T-helper 2 cell treated with Interferon-gamma antibody and Interleukin-4, amounts not matched to agents 100 ng/mL and 5 ng/mL, for 36 hours (primary cell): Measurements from ENCODE around the gene SHISA6. TPM values are rescaled to one million over a fixed set of nuclear protein-coding genes. Genes with fewer than 3 reads are reported as not detected.
"Not testable (repeated sequence)": the region's sequence is repeated elsewhere in the genome, so short reads cannot be mapped to it uniquely, and the experiment has no call there.

Experiments used
- intact Hi-C: fragments of 100-400 bp; cut with micrococcal nuclease; formaldehyde crosslinking; loops from one replicate; pipeline ENCODE4 v1.15.1; 2023
- total RNA-seq: library from RNA; stranded (reverse); gene quantifications from 2 replicates; pipeline ENCODE4 v1.2.3, GENCODE V29; 2022

Gene SHISA6
- total RNA-seq, 1 donor from 2014 or later = not detected

- intact Hi-C loops = not testable (repeated sequence)
Measured at GRCh38 chr17:11301874-11302273, 60.9 kb downstream of the SHISA6 start.

GRCh38 chr17:11302401-11303186, 61.6 kb downstream of the SHISA6 start:
- intact Hi-C loops = no loop called here

DNA sequence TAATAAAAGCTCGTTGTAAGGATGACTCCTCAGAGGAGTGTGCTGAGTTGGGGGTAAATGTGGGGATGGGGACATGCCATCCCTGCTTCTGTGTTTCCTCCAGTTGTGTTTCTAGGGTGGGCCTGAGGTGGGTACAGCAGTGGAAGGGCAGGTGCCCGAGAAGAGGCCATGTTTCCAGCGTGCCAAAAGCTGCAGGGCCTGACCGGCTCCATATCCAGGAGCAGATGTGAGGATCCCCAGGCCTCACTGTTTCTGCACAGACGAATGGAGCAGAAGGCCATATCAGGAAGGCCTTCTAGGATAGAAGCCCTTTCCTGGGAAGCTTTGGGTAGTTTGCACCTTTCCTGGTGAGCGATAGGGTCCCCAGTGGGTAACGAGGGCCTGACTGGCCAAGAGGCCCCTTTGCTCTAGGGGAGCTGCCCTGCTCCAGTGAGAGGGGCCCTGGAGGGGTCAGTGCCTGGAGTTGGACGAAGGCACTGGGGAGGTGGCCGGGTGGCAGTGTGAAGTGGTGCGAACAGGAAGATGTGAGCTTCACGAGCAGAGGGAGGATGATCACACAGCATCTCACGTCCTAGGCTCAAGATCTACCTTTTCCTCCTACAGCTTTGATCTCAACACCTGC, 62.9 kb downstream of the SHISA6 start:
- intact Hi-C loops = no loop called here

DNA sequence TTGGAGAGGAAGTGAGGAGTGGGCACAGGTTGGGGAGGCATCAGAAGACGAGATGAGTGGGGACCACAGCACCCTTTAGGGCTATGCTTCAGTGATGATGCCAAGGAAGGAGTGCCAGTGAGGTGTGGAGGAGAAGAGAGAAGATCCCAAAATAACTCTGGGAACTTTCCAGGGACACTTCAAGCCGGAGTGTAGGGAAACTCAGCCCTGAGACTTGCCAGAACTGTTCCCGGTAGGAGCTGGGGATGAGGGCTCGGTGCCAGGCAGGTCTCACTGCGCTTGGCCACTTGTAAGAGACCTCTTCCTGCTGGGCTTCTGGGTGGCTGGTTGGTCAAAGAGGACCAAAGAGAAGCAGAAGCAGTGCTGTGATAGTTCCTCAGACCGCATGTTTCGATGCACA, 63.6 kb downstream of the SHISA6 start:
- intact Hi-C loops = no loop called here

DNA sequence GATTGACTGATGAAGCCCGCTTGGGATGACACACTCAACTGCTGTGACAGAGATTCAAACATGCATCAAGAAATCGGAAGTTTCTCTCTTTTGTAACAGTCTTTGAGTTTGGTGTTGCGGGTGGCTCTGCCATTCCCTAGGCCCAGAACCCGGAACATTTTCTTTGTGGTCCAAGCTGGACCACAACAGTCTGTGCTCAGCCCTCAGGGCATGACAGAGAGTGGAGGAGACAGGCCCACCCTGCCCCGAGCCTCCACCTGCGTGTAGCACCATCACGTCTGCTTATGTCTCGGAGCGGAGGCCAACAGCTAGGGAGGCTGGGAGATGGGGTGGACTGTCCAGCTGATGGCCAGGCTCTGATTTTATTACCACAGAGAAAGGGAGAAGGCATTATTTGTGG, 64.5 kb downstream of the SHISA6 start:
- intact Hi-C loops = no loop called here

- intact Hi-C loops = no loop called here
Measured at GRCh38 chr17:11308531-11308930, 67.5 kb downstream of the SHISA6 start.

DNA sequence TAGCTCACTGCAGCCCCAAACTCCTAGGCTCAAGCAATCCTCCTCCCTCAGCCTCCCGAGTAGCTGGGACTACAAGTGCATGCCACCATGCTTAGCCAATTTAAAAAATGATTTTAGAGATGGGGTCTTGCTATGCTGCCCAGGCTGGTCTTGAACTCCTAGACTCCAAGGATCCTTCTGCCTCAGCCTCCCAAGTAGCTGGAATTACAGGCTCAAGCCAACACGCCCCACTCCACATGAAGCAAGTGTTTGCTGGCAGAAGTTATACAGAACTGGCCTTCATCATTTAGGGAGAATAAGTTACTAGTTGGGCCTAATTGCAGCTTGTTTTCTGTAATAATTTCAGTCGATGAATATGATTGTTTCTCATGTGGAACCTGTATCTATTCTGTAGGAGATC, 68.0 kb downstream of the SHISA6 start:
- intact Hi-C loops = no loop called here

- intact Hi-C loops = no loop called here
Measured at GRCh38 chr17:11309850-11310249, 68.8 kb downstream of the SHISA6 start.

- intact Hi-C loops = not testable (repeated sequence)
Measured at GRCh38 chr17:11316451-11316850, 75.4 kb downstream of the SHISA6 start.

- intact Hi-C loops = no loop called here
Measured at GRCh38 chr17:11318207-11318606, 77.2 kb downstream of the SHISA6 start.

- intact Hi-C loops = no loop called here
Measured at GRCh38 chr17:11319894-11320293, 78.9 kb downstream of the SHISA6 start.

DNA sequence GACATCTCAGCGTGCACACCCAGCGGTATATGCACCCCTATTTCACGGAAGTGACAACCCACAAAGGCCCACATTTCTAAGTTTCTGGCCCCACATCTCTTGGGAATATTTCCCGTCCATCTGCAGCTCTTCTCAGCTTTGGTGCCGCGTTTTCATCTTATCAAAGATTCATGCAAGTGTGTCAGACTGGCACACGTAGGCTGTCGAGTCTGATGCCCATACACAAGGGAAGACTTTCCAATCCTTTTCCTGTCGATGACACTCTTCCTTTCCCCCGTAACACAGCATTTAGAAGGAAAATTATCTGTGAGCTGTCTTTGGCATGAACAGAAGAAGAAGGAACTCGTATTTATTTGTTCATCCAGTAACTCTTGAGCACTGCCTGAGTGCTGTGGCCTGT, 83.0 kb downstream of the SHISA6 start:
- intact Hi-C loops = no loop called here

- intact Hi-C loops = no loop called here
Measured at GRCh38 chr17:11324846-11325420, 83.9 kb downstream of the SHISA6 start.

- intact Hi-C loops = no loop called here
Measured at GRCh38 chr17:11326492-11326891, 85.5 kb downstream of the SHISA6 start.

GRCh38 chr17:11328770-11329169, 87.8 kb downstream of the SHISA6 start:
- intact Hi-C loops = no loop called here

- intact Hi-C loops = no loop called here
Measured at GRCh38 chr17:11330006-11330405, 89.0 kb downstream of the SHISA6 start.

DNA sequence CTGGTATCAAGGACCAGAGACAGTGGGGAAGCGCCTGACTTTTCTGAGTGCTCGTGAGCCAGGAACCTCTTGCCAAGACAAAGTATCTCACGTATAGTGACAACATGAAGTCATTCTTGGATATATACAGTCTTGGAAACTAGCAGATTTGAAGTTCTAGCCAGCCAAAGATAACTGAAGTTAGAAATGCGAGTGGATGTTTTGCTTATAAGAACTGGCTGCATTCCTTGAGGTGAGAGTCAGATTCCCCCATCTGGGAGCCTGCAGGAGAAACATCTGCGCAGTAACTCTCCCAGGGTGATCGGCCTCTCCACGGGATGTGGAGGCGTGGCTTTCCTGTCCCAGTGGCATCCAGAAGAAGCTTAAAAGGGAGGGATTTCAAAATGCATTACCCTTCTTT, 89.8 kb downstream of the SHISA6 start:
- intact Hi-C loops = no loop called here

- intact Hi-C loops = no loop called here
Measured at GRCh38 chr17:11331547-11332513, 90.8 kb downstream of the SHISA6 start.

DNA sequence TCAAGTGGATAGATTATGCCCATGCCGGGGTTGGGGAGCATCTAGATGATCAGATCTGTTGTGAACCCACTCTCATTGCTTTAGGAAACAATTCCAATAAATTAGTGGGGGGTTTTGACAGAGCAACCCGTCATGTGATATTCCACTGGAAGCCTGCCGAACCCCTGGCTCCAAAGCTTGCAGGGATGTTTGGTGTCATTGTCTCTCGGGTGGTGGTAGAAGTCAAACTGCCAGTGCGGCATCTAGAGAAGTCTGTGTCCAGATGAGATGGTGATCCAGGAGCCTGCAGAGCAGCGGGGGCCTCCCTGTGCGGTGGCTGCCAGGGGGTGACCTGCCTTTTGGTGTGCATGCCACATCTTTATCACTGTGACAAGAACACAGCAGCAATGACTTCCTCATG, 91.7 kb downstream of the SHISA6 start:
- intact Hi-C loops = no loop called here

- intact Hi-C loops = no loop called here
Measured at GRCh38 chr17:11334493-11334892, 93.5 kb downstream of the SHISA6 start.

DNA sequence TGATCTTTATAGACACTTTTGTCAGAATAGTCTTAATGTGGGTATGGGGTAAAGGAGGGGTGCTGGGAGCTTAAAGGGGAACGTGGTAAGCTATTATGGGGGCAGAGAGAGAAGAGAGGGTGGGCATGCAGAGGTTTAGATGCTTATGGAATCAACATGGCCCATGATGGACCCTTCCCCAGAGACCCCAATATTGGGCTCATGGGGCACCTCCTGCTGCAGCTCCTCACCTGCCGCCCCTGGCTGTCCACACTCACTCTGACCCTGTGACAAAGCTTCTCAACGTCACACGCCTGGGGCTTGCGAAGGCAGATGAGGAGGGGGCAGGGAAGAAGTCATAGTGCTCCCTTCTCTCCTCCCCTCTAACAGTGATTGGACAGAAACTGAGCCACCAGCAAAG, 95.3 kb downstream of the SHISA6 start:
- intact Hi-C loops = no loop called here

GRCh38 chr17:11340803-11341202, 99.8 kb downstream of the SHISA6 start:
- intact Hi-C loops = no loop called here
